ENCODE measurements around the gene PLA2G6.

The PLA2G6 gene

GRCh38 chr22:38068641-38069371 lies 112.8 kb downstream of the PLA2G6 start:
- no peak for DNase-seq

DNA sequence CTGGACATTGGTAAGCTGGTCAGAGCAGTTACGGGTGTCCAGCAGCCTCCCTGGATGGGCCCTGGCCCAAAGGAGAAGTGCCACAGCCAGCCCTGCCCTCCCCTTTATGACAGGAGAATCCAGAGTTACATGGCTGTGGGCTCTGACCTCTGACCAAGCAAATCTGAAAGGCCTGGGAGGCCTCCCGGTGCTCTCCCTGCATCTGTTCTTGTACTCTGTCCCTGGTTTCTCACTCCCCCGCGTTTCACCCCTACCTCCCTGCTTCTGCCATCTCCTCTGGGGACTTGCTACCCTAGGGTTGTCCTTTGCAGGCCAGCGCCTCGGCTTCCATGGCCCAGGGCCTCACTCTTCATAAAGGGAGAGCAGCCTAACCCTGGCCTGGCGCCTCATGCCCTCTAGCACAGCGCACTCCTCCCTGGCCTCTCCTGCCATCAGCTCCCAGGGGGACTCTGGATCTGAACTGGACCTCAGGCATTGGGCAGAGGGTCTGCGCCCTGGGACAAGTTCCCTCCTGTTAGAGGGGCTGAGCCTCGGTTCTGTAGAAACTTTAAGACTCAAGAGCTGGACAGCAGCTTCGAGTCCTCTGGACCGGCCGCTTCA lies 113.8 kb downstream of the PLA2G6 start:
- no peak for DNase-seq

DNA sequence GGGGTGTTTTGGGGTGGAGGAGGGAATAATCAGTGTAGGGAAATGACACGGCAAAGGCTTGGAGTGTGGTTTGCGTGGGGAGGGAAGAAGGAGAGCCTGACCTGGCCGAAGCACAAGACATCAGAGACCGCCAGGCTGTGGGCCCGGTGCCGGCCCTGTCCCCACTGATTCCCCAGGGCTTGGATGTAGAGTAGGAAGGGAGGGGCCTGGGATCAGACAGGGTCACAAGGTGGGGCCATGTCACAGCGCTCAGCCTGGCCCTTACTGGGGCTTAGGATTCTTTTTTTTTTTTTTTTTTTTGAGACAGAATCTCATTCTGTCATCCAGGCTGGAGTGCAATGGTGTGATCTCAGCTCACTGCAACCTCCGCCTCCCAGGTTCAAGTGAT lies 114.6 kb downstream of the PLA2G6 start:
- no peak for DNase-seq

DNA sequence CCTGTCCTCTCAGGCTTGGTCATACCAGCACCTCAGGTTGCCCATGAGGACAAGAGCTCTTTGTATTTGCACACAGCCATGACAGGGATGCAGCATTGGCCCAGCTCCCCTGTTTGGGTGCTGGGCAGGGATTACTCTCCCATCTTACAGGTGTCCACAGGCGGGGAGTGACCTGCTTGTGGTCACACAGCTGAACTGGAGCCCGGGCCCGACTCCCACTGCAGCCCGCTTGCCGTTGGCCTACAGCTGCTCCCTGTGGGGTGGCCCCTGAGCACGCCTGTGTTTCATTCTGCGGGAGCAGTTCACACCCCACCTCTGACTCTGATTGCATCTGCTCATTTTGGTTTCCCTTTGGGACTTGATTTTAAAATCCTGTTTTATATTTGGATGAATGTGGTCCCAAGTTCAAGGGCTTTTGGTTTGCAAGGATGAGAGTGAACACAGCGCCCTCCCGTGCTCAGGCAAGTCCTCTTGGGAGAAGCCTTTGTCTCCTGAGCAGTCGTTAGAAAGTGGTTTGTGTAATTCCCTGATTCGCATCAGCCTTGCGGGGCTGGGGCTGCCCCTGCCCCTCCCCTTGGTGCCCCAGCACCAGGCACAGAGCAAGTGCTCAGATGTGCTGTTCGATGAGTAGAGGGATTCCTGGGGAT lies 115.1 kb downstream of the PLA2G6 start:
- DNase-seq: no peak

DNA sequence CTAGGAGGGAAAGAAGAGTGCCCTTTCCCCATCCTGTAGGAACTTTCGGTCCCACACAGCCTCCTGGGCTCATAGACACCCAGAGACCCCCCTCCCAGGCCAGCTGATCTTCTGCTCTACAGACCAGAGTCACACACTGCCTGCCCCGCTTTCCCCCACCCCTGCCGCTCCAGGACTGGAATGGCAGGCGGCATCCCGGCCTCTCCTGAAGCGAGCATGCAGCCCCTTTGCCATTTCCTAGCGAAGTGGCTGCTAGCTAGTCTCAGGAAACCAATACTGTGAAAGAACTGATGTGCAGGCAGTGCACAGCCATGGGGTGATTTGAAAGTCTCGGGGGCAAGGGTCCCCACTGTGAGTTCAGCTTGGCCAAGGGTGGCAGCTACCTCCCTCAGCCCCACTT lies 116.1 kb downstream of the PLA2G6 start:
- no peak for DNase-seq

GRCh38 chr22:38062791-38063190 lies 118.8 kb downstream of the PLA2G6 start:
- no peak for DNase-seq
